ENCODE results near the gene SORBS1. TPM values are rescaled to one million over a fixed set of nuclear protein-coding genes. Genes with fewer than 3 reads are reported as not detected.

The SORBS1 gene
- total and polyA plus RNA-seq, 3 donors from 2014 or later, result 34.4 to 46.6 (median 38.8) TPM

DNA sequence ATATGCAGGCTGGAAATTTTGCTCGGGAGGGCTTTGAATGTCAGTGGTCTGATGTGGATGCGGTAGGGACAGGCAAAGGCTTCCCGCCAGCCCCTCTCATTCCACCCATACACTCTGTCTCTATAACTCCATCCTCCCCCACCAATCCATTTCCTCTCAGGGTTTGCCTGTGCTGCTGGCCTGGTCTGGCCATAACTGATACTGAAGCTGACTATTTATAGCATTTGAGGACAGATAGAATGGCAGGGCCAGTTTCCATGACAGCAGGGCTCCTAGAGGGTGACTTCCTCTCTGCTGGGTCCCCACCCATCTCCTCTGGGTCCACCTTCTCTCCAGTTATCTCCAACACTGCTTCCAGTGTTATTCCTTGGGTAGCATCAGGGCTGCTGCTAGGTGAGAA, 263.8 kb downstream of the SORBS1 start:
- Histone ChIP-seq H3K9me3 (no peaks in the 10 kb centered on the region), H3K4me3 (no peak overlapping the region), H3K4me1 (no peaks in the 10 kb centered on the region), H3K36me3 (ENCODE audit: low read depth, missing control alignments) (no peaks in the 10 kb centered on the region), H3K27me3 (no peaks in the 10 kb centered on the region), H3K27ac (no peak overlapping the region)
- WGBS, 2 donors, result 78 to 80% methylated on average over 3 of the region's 3 CpGs
- intact Hi-C loops (cut with DNase I; ENCODE audit: low total_unique reads), result no loop called here
- DNase-seq, result no peak
- TF ChIP-seq POLR2A (IDR thresholded peaks at IDR 0.05), result no peak
- TF ChIP-seq, protein P1, sequence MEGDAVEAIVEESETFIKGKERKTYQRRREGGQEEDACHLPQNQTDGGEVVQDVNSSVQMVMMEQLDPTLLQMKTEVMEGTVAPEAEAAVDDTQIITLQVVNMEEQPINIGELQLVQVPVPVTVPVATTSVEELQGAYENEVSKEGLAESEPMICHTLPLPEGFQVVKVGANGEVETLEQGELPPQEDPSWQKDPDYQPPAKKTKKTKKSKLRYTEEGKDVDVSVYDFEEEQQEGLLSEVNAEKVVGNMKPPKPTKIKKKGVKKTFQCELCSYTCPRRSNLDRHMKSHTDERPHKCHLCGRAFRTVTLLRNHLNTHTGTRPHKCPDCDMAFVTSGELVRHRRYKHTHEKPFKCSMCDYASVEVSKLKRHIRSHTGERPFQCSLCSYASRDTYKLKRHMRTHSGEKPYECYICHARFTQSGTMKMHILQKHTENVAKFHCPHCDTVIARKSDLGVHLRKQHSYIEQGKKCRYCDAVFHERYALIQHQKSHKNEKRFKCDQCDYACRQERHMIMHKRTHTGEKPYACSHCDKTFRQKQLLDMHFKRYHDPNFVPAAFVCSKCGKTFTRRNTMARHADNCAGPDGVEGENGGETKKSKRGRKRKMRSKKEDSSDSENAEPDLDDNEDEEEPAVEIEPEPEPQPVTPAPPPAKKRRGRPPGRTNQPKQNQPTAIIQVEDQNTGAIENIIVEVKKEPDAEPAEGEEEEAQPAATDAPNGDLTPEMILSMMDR (IDR thresholded peaks at IDR 0.05), result no peak

DNA sequence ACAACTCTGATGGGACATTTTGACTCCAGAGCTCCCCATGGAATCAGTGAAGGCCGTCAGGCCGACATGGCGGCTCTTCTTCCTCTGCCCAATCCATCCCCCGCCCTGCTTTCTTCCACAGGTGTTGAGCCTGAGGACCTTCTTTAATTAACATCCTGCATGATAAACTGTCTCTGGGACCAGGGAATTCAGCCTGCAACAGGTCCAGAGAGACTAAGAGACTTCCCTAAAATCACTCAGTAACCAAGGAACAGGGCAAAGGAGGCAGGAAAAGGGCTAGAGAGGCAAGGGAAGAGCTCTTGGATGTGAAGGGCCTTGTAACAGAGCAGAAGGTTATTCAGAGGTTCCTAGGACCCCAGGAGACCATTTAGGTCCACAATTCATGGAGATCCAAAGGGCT, 264.4 kb downstream of the SORBS1 start:
- Histone ChIP-seq H3K27me3 (no peaks in the 10 kb centered on the region), H3K36me3 (ENCODE audit: low read depth, missing control alignments) (no peaks in the 10 kb centered on the region), H3K4me3 (no peak overlapping the region), H3K4me1 (no peaks in the 10 kb centered on the region), H3K27ac (no peak overlapping the region), H3K9me3 (no peaks in the 10 kb centered on the region)
- WGBS, 2 donors, result 93 to 94% methylated on average over 4 of the region's 4 CpGs
- DNase-seq, result no peak
- intact Hi-C loops (cut with DNase I; ENCODE audit: low total_unique reads), result no loop called here
- TF ChIP-seq, protein P1 (IDR thresholded peaks at IDR 0.05), result no peak
- no peak for TF ChIP-seq POLR2A (IDR thresholded peaks at IDR 0.05)

DNA sequence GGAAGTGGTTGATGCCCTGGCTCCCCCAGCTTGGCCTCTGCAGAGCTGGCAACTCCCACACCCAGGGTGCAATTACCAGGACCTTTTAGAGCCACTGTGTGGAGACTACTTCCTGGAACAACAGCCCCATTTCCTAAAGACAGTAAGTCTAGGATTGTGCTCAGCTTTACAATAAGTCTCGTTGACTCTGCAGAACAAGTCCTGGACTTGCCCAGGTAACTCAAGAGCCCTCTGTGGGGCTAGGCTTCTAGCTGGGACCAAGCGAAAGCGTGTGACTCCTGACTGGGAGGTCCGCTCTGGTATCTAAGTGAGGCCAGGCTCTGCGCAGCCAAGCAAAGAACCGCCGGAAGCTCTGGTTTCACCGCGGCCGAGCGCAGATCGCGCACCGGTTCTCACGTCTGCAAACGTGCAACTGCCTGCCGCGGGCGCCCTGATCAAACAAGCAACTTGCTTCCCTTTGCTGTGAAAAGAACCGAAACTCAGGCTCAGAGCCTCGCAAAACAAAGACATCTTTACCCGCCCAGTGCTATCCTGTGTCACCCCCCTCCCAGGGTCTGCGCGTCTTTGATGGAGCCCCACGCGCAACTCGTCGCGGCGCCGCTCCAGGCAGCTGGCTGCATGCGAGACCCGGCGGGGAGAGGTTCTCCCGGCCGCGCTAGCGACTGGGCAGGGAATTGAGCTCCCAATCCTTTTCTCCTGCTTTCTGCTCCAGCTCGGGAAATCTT, 266.0 kb downstream of the SORBS1 start:
- Histone ChIP-seq H3K27ac (no peak overlapping the region), H3K4me1 (no peaks in the 10 kb centered on the region), H3K36me3 (ENCODE audit: low read depth, missing control alignments) (no peaks in the 10 kb centered on the region), H3K27me3 (no peaks in the 10 kb centered on the region), H3K4me3 (peak overlapping the region; percentile 12 to 51), H3K9me3 (no peaks in the 10 kb centered on the region)
- DNase-seq, result peak; percentile 45
- intact Hi-C loops (cut with DNase I; ENCODE audit: low total_unique reads), result no loop called here
- 5% methylated on average over 39 of the region's 39 CpGs; no CpG with 5 or more reads in 1 of the 2 donors for WGBS, 2 donors
- TF ChIP-seq, protein P1 (IDR thresholded peaks at IDR 0.05), result no peak
- no peak for TF ChIP-seq POLR2A (IDR thresholded peaks at IDR 0.05)

DNA sequence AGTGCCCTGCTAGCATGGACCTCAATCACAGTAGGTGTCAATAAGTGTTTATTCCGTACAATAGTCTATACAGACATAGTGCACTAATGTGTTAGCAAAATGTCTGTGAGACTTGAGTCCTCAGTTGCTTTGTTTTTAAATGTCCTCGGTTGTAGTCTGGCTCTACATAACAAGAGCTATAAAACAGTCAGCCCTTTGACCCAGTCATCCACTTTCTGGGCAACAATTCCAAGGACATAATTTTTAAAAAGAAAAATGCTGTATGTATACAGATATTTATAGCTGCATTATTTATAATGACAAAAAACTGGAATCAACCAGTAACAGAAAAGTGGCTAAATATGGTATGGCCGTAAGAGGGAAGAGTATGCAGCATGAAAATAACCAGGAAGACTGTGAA, 267.5 kb downstream of the SORBS1 start:
- Histone ChIP-seq H3K4me1 (no peaks in the 10 kb centered on the region), H3K36me3 (ENCODE audit: low read depth, missing control alignments) (no peaks in the 10 kb centered on the region), H3K27me3 (no peaks in the 10 kb centered on the region), H3K9me3 (no peaks in the 10 kb centered on the region), H3K4me3 (no peak overlapping the region), H3K27ac (no peak overlapping the region)
- TF ChIP-seq, protein P1 (IDR thresholded peaks at IDR 0.05), result no peak
- TF ChIP-seq POLR2A (IDR thresholded peaks at IDR 0.05), result no peak
- DNase-seq, result no peak
- intact Hi-C loops (cut with DNase I; ENCODE audit: low total_unique reads), result no loop called here
- 89% methylated on average over 3 of the region's 3 CpGs for WGBS, 2 donors

All from testis (tissue), 3 donors.